ENCODE data around the gene TRAPPC2B. TPM values are rescaled to one million over a fixed set of nuclear protein-coding genes. Genes with fewer than 3 reads are reported as not detected.

Gene TRAPPC2B
- total and polyA plus RNA-seq, 2 of the 13 experiments (the other 11 are each of a cell fraction or from before 2014, with no cell fraction given), result 13.3 to 17.7 TPM

DNA sequence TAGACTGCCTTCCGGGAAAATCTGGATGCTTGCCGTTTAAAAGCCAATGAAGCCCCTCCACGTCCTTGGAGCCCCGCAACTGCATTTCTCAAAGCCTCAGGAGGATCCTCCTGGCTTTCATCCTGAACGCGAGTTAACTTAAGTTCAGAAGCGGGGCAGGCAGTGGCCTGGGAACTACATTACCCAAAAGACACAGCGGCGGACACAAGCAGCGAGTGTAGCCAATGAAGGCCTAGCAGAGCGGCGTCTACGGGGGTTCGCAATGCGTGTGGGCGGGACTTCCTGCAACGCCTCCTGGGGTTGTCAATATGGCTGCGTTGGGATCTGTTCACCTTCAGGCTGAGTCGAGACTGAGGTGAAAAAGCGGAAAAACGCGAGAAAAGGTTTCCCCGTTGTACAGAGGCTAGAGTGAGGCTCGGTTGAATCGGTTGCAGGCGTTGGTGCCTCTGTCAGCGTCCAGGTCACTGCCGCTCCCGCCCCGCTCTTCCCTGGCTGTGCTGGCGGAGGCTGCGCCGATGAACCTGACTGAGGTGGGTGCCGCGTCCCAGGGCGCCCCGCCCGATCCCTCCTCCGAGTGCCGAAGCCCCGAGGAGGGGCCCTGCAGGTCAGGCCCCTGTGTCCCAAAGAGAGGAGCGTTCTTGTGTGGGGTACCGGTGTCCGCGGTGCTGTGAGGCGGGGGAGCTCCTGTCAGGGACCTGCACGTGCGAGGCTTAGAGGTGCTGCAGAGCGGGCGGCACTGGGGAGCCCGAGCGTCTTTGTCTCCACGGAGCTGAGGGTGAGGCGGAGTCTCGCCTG lies 47.7 kb downstream of the TRAPPC2B start, which contains the start of gene ZNF17 (continued):
- TF ChIP-seq, protein P1, sequence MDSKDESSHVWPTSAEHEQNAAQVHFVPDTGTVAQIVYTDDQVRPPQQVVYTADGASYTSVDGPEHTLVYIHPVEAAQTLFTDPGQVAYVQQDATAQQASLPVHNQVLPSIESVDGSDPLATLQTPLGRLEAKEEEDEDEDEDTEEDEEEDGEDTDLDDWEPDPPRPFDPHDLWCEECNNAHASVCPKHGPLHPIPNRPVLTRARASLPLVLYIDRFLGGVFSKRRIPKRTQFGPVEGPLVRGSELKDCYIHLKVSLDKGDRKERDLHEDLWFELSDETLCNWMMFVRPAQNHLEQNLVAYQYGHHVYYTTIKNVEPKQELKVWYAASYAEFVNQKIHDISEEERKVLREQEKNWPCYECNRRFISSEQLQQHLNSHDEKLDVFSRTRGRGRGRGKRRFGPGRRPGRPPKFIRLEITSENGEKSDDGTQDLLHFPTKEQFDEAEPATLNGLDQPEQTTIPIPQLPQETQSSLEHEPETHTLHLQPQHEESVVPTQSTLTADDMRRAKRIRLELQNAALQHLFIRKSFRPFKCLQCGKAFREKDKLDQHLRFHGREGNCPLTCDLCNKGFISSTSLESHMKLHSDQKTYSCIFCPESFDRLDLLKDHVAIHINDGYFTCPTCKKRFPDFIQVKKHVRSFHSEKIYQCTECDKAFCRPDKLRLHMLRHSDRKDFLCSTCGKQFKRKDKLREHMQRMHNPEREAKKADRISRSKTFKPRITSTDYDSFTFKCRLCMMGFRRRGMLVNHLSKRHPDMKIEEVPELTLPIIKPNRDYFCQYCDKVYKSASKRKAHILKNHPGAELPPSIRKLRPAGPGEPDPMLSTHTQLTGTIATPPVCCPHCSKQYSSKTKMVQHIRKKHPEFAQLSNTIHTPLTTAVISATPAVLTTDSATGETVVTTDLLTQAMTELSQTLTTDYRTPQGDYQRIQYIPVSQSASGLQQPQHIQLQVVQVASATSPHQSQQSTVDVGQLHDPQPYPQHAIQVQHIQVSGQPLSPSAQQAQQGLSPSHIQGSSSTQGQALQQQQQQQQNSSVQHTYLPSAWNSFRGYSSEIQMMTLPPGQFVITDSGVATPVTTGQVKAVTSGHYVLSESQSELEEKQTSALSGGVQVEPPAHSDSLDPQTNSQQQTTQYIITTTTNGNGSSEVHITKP (CRISPR knock-in tag; IDR thresholded peaks at IDR 0.05; ENCODE audit: low read depth), result peak; percentile 61; the same call in 1 of the 2 replicates
- TF ChIP-seq RBM39 (IDR thresholded peaks at IDR 0.05; ENCODE audit: low read depth, low read length, poor library complexity, severe bottlenecking), result peak; percentile 71
- TF ChIP-seq KLF6 (CRISPR knock-in tag; IDR thresholded peaks at IDR 0.05), result 0 out of 2 replicates have a peak, but pooled peaks have one; percentile 24
- peak; percentile 96 for TF ChIP-seq CREM (IDR thresholded peaks at IDR 0.05)
- no peak for TF ChIP-seq CREM (CRISPR knock-in tag; IDR thresholded peaks at IDR 0.05)
- TF ChIP-seq ZNF572 (CRISPR knock-in tag; IDR thresholded peaks at IDR 0.05), result 0 out of 2 replicates have a peak, but pooled peaks have one; percentile 24
- TF ChIP-seq MIER3 (CRISPR knock-in tag; IDR thresholded peaks at IDR 0.05; ENCODE audit: borderline replicate concordance), result peak; percentile 87
- no peak for TF ChIP-seq ZNF556 (CRISPR knock-in tag; IDR thresholded peaks at IDR 0.05; ENCODE audit: borderline replicate concordance)
- TF ChIP-seq, protein P2, sequence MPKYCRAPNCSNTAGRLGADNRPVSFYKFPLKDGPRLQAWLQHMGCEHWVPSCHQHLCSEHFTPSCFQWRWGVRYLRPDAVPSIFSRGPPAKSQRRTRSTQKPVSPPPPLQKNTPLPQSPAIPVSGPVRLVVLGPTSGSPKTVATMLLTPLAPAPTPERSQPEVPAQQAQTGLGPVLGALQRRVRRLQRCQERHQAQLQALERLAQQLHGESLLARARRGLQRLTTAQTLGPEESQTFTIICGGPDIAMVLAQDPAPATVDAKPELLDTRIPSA (CRISPR knock-in tag; IDR thresholded peaks at IDR 0.05; ENCODE audit: borderline replicate concordance), result no peak
- 0 out of 2 replicates have a peak, but pooled peaks have one; percentile 25 for TF ChIP-seq ZFX (CRISPR knock-in tag; IDR thresholded peaks at IDR 0.05; ENCODE audit: low read depth)
- no peak for TF ChIP-seq ESRRA (CRISPR knock-in tag; IDR thresholded peaks at IDR 0.05; ENCODE audit: low read depth)
- TF ChIP-seq, protein P3, sequence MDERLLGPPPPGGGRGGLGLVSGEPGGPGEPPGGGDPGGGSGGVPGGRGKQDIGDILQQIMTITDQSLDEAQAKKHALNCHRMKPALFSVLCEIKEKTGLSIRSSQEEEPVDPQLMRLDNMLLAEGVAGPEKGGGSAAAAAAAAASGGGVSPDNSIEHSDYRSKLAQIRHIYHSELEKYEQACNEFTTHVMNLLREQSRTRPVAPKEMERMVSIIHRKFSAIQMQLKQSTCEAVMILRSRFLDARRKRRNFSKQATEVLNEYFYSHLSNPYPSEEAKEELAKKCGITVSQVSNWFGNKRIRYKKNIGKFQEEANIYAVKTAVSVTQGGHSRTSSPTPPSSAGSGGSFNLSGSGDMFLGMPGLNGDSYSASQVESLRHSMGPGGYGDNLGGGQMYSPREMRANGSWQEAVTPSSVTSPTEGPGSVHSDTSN (CRISPR knock-in tag; IDR thresholded peaks at IDR 0.05), result peak; percentile 88
- peak; percentile 53 for TF ChIP-seq ZFY (CRISPR knock-in tag; IDR thresholded peaks at IDR 0.05)
- no peak for TF ChIP-seq ATM (IDR thresholded peaks at IDR 0.05; ENCODE audit: borderline replicate concordance)
- no peak for TF ChIP-seq ZNF773 (CRISPR knock-in tag; IDR thresholded peaks at IDR 0.05; ENCODE audit: borderline replicate concordance)
- peak; percentile 86; the same call in 1 of the 2 replicates for TF ChIP-seq YEATS2 (CRISPR knock-in tag; IDR thresholded peaks at IDR 0.05; ENCODE audit: borderline replicate concordance)
- TF ChIP-seq CCAR2 (optimal IDR thresholded peaks at IDR 0.05; ENCODE audit: low read depth, low read length), result no peak
- peak; percentile 28; the same call in 1 of the 2 replicates for TF ChIP-seq ZNF205 (CRISPR knock-in tag; IDR thresholded peaks at IDR 0.05)
- TF ChIP-seq, protein P4, sequence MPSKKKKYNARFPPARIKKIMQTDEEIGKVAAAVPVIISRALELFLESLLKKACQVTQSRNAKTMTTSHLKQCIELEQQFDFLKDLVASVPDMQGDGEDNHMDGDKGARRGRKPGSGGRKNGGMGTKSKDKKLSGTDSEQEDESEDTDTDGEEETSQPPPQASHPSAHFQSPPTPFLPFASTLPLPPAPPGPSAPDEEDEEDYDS (CRISPR knock-in tag; IDR thresholded peaks at IDR 0.05), result peak; percentile 22; the same call in 1 of the 2 replicates
- TF ChIP-seq, protein P5, sequence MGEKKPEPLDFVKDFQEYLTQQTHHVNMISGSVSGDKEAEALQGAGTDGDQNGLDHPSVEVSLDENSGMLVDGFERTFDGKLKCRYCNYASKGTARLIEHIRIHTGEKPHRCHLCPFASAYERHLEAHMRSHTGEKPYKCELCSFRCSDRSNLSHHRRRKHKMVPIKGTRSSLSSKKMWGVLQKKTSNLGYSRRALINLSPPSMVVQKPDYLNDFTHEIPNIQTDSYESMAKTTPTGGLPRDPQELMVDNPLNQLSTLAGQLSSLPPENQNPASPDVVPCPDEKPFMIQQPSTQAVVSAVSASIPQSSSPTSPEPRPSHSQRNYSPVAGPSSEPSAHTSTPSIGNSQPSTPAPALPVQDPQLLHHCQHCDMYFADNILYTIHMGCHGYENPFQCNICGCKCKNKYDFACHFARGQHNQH (CRISPR knock-in tag; IDR thresholded peaks at IDR 0.05), result peak; percentile 77; the same call in 1 of the 2 replicates
- TF ChIP-seq HNRNPLL (IDR thresholded peaks at IDR 0.05; ENCODE audit: low read depth, low read length, poor library complexity, severe bottlenecking), result peak; percentile 67
- peak; percentile 93 for TF ChIP-seq SIN3B (IDR thresholded peaks at IDR 0.05; ENCODE audit: low read length)
